ENCODE measurements around the gene ARPC1A.

The ARPC1A gene

DNA sequence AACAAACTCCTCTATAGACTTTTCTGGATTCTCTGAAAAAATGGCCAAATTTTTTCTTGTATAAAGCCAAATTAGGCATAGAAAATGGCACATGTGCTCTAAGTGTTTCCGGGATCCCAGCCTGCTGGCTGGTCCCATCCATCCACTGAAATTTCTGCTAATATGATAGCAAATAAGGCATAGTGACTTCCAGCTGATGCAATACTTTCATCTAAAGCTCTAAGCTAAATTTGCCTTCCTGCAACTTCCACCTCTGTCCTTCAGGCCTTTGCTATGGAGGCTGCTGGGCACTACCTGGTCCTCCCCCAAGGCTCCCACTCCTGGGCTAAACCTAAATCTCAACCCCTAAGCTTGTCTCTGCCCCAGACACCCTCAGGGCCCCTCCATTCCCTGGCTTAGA is 32.5 kb upstream of the ARPC1A start:
- H3K4me3 ChIP-seq (ENCODE audit: low read depth, low read length), result no peak overlapping the region

DNA sequence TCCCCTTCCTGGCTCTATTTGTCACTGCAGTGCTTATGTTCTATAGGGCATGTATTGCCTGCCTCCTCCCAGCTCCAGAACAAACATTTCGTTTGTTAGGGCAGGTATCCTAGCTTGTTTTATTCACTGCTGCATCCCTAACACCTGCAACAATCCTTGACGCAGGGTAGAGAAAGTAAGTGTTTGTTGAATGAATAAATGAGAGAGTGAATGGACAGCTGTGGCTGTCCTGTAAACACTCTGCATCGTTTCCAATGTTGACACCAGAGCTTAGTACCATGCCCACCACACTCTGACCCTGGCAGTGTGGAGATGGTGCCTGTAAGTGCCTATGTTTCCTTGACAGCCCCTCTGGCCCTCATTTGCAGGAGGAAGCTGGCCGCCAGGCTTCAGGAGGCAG is 32.0 kb upstream of the ARPC1A start:
- H3K4me3 ChIP-seq (ENCODE audit: low read depth, low read length), result no peak overlapping the region
- TF ChIP-seq, protein P1, sequence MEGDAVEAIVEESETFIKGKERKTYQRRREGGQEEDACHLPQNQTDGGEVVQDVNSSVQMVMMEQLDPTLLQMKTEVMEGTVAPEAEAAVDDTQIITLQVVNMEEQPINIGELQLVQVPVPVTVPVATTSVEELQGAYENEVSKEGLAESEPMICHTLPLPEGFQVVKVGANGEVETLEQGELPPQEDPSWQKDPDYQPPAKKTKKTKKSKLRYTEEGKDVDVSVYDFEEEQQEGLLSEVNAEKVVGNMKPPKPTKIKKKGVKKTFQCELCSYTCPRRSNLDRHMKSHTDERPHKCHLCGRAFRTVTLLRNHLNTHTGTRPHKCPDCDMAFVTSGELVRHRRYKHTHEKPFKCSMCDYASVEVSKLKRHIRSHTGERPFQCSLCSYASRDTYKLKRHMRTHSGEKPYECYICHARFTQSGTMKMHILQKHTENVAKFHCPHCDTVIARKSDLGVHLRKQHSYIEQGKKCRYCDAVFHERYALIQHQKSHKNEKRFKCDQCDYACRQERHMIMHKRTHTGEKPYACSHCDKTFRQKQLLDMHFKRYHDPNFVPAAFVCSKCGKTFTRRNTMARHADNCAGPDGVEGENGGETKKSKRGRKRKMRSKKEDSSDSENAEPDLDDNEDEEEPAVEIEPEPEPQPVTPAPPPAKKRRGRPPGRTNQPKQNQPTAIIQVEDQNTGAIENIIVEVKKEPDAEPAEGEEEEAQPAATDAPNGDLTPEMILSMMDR (IDR thresholded peaks at IDR 0.05; ENCODE audit: borderline replicate concordance, insufficient read depth, low read depth, low read length), result no peak

More for the DNA sequence above, 32.5 kb upstream of the ARPC1A start:
- TF ChIP-seq, protein P1 (IDR thresholded peaks at IDR 0.05; ENCODE audit: borderline replicate concordance, insufficient read depth, low read depth, low read length), result no peak

DNA sequence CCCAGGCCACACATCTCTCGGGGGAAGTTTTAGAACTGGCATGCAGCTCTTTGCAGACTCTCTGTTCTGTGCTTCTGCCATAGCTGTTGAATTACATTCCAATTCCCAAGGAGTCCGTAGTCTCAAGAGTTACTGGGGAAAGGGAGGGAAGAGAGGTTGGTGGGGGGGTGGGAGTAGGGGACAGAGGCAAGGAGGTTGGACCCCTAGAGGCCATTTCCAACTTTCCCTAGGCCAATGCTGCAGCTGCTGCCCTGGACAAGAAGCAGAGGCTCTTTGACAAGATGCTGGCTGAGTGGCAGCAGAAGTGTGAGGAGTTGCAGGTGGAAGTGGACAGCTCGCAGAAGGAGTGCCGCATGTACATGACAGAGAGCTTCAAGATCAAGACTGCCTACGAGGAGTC is 29.2 kb upstream of the ARPC1A start:
- TF ChIP-seq, protein P1 (IDR thresholded peaks at IDR 0.05; ENCODE audit: borderline replicate concordance, insufficient read depth, low read depth, low read length), result no peak
- no peak overlapping the region for H3K4me3 ChIP-seq (ENCODE audit: low read depth, low read length)

DNA sequence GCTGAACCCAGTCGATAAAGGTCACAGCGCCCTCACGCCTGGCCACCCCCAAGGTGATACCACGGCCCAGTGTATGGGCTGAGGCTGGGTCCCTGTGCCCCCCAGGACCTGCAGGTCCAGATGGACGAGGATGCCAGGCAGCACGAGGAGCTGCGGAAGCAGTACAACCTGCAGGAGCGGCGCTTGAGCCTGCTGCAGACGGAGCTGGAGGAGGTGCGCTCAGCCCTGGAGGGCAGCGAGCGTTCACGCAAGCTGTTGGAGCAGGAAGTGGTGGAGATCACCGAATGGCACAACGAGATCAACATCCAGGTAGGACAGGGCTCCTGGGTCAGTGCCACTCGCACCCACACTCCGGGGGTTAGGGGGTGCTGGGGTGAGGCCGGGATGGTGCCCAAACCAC is 24.2 kb upstream of the ARPC1A start:
- H3K4me3 ChIP-seq (ENCODE audit: low read depth, low read length), result no peak overlapping the region

DNA sequence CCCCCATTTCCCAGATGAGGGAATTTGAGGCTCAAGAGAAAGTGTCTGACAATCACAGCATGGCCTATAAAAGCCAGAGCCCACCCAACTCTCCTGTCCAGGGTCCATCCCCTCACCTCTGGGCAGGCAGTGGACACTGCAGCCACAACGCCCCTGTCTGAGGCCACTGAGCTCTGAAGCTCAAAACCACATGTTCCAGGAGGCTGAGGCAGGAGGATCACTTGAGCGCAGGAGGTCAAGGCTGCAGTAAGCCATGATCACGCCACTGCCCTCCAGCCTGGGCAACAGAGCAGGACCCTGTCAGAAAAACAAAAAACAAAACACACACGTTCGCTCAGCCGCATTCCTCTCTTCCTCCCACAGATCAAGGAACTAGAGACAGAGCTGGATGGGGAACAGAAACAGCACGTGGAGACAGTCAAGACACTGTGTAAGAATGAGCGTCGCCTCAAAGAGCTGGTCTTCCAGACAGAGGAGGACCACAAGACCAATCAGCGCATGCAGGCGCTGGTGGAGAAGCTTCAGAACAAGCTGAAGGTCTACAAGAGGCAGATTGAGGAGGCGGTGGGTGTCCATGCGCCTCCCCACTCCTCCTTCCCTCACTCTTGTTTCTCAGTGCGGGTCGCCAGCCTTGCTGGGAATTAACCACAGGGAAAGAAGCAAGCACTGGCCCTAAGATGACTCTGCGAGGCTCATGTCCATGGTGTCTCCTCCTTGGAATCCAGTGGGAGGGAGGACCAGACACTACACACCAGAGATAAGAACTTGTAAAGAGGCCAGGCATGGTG is 20.0 kb upstream of the ARPC1A start:
- no peak overlapping the region for H3K4me3 ChIP-seq (ENCODE audit: low read depth, low read length)
- TF ChIP-seq, protein P1 (IDR thresholded peaks at IDR 0.05; ENCODE audit: borderline replicate concordance, insufficient read depth, low read depth, low read length), result no peak

More for the DNA sequence above, 24.2 kb upstream of the ARPC1A start:
- TF ChIP-seq, protein P1 (IDR thresholded peaks at IDR 0.05; ENCODE audit: borderline replicate concordance, insufficient read depth, low read depth, low read length), result no peak

DNA sequence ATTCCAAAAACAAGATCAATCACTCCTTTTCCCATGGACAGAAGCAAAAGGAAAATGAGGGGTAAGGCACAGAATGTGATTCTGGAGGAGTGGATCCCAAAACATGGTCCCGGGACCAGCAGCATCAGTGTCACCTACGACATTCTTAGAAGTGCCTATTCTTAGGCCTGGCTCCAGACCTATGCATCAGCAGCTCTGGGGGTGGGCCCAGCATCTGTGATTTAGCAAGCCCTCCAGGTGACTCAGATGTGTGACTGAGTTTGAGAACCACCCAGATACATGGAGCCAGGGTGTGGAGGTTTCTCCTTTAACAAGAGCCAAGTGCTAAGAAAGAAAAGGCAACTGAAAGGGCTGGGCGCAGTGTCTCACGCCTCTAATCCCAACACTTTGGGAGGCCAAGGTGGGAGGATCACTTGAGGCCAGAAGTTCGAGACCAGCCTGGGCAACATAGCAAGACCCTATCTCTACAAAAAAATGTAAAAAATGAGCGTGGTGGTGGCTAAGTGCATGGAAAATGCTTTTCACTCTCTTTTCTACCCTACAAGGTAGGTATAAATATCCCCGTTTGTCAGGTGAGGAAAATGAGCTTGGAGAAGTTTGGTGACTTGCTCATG is 17.1 kb upstream of the ARPC1A start:
- TF ChIP-seq, protein P1 (IDR thresholded peaks at IDR 0.05; ENCODE audit: borderline replicate concordance, insufficient read depth, low read depth, low read length), result no peak
- H3K4me3 ChIP-seq (ENCODE audit: low read depth, low read length), result no peak overlapping the region

DNA sequence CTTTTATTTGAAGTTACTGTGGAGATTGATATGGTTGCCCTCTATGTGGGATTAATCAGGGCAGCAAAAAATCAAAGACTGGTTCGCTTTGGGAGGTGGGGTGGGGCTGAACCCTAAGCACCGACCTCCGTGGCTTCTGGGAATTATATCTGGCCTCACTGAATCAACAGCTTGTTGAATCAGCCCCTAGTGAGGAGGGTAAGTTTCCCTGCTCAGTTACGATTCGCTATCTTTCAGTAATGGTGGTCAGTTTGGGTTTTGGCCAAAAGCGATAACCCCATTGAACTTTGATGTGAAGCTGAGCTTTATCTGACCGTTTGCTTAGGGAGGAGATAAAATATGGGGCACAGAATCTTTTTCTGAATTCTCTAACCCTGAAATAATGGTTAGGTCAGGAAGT is 16.6 kb upstream of the ARPC1A start:
- TF ChIP-seq, protein P1 (IDR thresholded peaks at IDR 0.05; ENCODE audit: borderline replicate concordance, insufficient read depth, low read depth, low read length), result no peak
- no peak overlapping the region for H3K4me3 ChIP-seq (ENCODE audit: low read depth, low read length)

All from GM12875 (cell line).